Kidney (tissue), 22 donors: Measurements from ENCODE around the gene TAAR5. TPM values are rescaled to one million over a fixed set of nuclear protein-coding genes. Genes with fewer than 3 reads are reported as not detected.
"Not testable (repeated sequence)": the region's sequence is repeated elsewhere in the genome, so short reads cannot be mapped to it uniquely, and the experiment has no call there.

Experiments
- DNase-seq, 5 donors: peaks; one replicate each; pipeline ENCODE4 v3.0.0-alpha.2; 2013 to 2020
- FAIRE-seq: peaks from 2 replicates; lab custom pipeline; 2012; peaks lifted over from hg19 to GRCh38; lab: Jason Lieb, UNC
- H3K27ac ChIP-seq, 2 donors: one replicate each; pipeline ENCODE4 v1.7.0; 2013; ENCODE audit warnings: low read depth in 2 of 2, low read length in 2 of 2, inconsistent platforms in 1 of 2
- H3K27me3 ChIP-seq: one replicate; pipeline ENCODE4 v1.7.1; 2013; ENCODE audit warnings: low read length, inconsistent platforms; ENCODE audit not compliant: control insufficient read depth, insufficient read depth
- H3K36me3 ChIP-seq, 3 donors: one replicate each; pipeline versions ENCODE4 v1.7.0 to v1.7.1; 2013; ENCODE audit warnings: low read length in 3 of 3, control low read depth in 1 of 3, inconsistent platforms in 1 of 3; ENCODE audit not compliant: insufficient read depth in 3 of 3, control insufficient read depth in 2 of 3
- H3K4me1 ChIP-seq, 3 donors: one replicate each; pipeline versions ENCODE4 v1.7.0 to v1.7.1; 2013; ENCODE audit warnings: low read length in 3 of 3, inconsistent platforms in 1 of 3, low read depth in 1 of 3; ENCODE audit not compliant: control insufficient read depth in 2 of 3, insufficient read depth in 2 of 3
- H3K4me3 ChIP-seq, 3 donors: one replicate each; pipeline versions ENCODE4 v1.7.0 to v1.8.1; 2013; ENCODE audit warnings: low read length in 3 of 3, control low read depth in 1 of 3, inconsistent platforms in 1 of 3
- H3K9ac ChIP-seq, 3 donors: one replicate each; pipeline versions ENCODE4 v1.7.0 to v1.7.1; 2013; ENCODE audit warnings: low read length in 3 of 3, control low read depth in 1 of 3, inconsistent platforms in 1 of 3
- H3K9me3 ChIP-seq, 3 donors: one replicate each; pipeline versions ENCODE4 v1.7.0 to v1.7.1; 2013; ENCODE audit warnings: low read length in 3 of 3, control low read depth in 1 of 3, inconsistent platforms in 1 of 3; ENCODE audit not compliant: control insufficient read depth in 2 of 3, insufficient read depth in 1 of 3
- intact Hi-C: fragments of 100-400 bp; cut with DNase I; formaldehyde crosslinking; loops from one replicate; pipeline ENCODE4 v1.11.1; 2022
- long read RNA-seq, 10 donors: library from polyadenylated mRNA in 1 of 10; unstranded in 1 of 10; transcript quantifications; one replicate each; pipeline ENCODE4 v2.0.0 and lab custom pipeline, GENCODE V29; 2021 to 2026
- polyA plus RNA-seq: library from polyadenylated mRNA; stranded (reverse); fragments of 350-450 nt; fragmentation: Illumina TruSeq; extraction: RNeasy Lipid Tissue Mini Kit (QIAGEN cat#74804); gene quantifications from one replicate; pipeline ENCODE4 v1.2.3, GENCODE V29; 2014; ENCODE audit warnings: low read depth, low replicate concordance; ENCODE audit not compliant: insufficient read depth
- total RNA-seq: library from RNA; stranded (reverse); fragmentation: NEBNext Ultra II Directional; extraction: Animal tissue kit (Norgen Biotek cat#: 25700); gene quantifications from one replicate; pipeline ENCODE4 v1.2.1, GENCODE V29; 2021
- TF ChIP-seq, protein P1 (sequence below): IDR thresholded peaks from 3 replicates; pipeline ENCODE4 v1.5.1; 2012; ENCODE audit warnings: mild to moderate bottlenecking, moderate library complexity, borderline replicate concordance; ENCODE audit not compliant: insufficient read depth; ENCODE audit errors: extremely low read depth
- donor health status: control.
- donor health status: control.
- donor health status: control.
- donor health status: control.
- donor health status: control.
- donor health status: DM: yes; HTN: yes; CAD: no.
- donor health status: Normal renal cell carcinoma (clear cell type).

TAAR5 gene, protein sequence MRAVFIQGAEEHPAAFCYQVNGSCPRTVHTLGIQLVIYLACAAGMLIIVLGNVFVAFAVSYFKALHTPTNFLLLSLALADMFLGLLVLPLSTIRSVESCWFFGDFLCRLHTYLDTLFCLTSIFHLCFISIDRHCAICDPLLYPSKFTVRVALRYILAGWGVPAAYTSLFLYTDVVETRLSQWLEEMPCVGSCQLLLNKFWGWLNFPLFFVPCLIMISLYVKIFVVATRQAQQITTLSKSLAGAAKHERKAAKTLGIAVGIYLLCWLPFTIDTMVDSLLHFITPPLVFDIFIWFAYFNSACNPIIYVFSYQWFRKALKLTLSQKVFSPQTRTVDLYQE
- total RNA-seq (not detected), polyA plus RNA-seq (not detected)
- long read RNA-seq, donor 1, result 0 reads
- long read RNA-seq, donor 2, result 0 reads
- long read RNA-seq, donor 3, result 0 reads
- long read RNA-seq, donor 4, result 0 reads
- long read RNA-seq, donor 5, result 0 reads
- long read RNA-seq, donor 6, result 0 reads
- long read RNA-seq, donor 7, result 0 reads
- long read RNA-seq, donor 8, partial matches to known transcripts, result 0 of 1 reads
- long read RNA-seq, donor 8, other reads (novel, unspliced or antisense), result 0 of 1 reads
- long read RNA-seq, donor 9, result 0 reads
- long read RNA-seq, donor 10, result 0 reads

DNA sequence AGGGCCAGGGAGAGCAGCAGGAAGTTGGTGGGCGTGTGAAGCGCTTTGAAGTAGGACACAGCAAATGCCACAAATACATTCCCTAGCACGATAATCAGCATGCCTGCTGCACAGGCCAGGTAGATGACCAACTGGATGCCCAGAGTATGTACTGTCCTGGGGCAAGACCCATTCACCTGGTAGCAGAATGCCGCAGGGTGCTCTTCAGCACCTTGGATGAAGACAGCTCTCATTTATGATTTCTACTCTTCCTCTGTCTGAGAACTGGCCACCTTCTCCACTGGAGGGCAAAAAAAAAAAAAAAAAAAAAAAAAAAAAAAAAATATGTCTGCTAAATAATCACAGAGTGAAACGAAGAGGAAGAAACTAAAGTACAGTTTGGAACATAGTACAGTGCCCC, at the start of gene TAAR5:
TAAR5 (minus strand) TSS at position 288 of the 400 bp plus-strand sequence; CDS start at position 233, 55 bp downstream.
- Histone ChIP-seq H3K4me3 (no peak within 1 kb of the TSS), H3K27ac (no peak within 1 kb of the TSS), H3K9ac (no peak within 1 kb of the TSS), H3K4me1 (no peaks in the 10 kb centered on the region), H3K27me3 (no peaks in the 10 kb centered on the region), H3K9me3 (no peaks in the 10 kb centered on the region), H3K36me3 (no peaks in the 10 kb centered on the region)
- DNase-seq, result no peak
- TF ChIP-seq, protein P1, sequence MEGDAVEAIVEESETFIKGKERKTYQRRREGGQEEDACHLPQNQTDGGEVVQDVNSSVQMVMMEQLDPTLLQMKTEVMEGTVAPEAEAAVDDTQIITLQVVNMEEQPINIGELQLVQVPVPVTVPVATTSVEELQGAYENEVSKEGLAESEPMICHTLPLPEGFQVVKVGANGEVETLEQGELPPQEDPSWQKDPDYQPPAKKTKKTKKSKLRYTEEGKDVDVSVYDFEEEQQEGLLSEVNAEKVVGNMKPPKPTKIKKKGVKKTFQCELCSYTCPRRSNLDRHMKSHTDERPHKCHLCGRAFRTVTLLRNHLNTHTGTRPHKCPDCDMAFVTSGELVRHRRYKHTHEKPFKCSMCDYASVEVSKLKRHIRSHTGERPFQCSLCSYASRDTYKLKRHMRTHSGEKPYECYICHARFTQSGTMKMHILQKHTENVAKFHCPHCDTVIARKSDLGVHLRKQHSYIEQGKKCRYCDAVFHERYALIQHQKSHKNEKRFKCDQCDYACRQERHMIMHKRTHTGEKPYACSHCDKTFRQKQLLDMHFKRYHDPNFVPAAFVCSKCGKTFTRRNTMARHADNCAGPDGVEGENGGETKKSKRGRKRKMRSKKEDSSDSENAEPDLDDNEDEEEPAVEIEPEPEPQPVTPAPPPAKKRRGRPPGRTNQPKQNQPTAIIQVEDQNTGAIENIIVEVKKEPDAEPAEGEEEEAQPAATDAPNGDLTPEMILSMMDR, result no peak
- intact Hi-C loops, result no loop called here
- FAIRE-seq, result no peak

DNA sequence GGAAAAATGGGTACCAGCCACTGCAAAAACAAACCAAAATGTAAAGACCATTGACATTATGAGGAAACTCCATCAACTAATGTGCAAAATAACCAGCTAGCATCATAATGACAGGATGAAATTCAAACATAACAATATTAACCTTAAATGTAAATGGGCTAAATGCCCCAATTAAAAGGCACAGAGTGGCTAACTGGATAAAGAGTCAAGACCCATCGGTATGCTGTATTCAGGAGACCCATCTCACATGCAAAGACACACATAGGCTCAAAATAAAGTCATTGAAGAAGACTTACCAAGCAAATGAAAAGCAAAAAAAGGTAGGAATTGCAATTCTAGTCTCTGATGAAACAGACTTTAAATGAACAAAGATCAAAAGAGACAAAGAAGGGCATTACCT, 47.6 kb upstream of the TAAR5 start:
- H3K27ac ChIP-seq, FAIRE-seq: not testable (repeated sequence)

DNA sequence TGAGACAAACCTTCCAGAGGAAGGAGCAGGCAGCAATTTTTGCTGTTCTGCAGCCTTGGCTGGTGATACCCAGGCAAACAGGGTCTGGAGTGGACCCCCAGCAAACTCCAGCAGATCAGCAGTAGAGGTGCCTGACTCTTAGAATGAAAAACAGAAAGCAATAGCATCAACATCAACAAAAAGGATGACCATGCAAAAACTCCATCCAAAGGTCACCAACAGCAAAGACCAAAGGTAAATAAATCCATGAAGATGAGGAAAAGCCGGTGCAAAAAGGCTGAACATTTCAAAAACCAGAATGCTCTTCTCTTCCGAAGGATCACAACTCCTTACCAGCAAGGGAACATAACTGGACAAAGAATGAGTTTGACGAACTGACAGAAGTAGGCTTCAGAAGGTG, 46.4 kb upstream of the TAAR5 start:
- H3K36me3 ChIP-seq, H3K4me1 ChIP-seq, FAIRE-seq, H3K27ac ChIP-seq, H3K9me3 ChIP-seq, DNase-seq, H3K27me3 ChIP-seq, H3K9ac ChIP-seq, H3K4me3 ChIP-seq, intact Hi-C loops: not testable (repeated sequence)

More for the DNA sequence above, 47.6 kb upstream of the TAAR5 start:
- H3K27me3 ChIP-seq, DNase-seq, H3K9ac ChIP-seq, H3K9me3 ChIP-seq, H3K4me3 ChIP-seq, intact Hi-C loops, H3K36me3 ChIP-seq, H3K4me1 ChIP-seq: not testable (repeated sequence)

DNA sequence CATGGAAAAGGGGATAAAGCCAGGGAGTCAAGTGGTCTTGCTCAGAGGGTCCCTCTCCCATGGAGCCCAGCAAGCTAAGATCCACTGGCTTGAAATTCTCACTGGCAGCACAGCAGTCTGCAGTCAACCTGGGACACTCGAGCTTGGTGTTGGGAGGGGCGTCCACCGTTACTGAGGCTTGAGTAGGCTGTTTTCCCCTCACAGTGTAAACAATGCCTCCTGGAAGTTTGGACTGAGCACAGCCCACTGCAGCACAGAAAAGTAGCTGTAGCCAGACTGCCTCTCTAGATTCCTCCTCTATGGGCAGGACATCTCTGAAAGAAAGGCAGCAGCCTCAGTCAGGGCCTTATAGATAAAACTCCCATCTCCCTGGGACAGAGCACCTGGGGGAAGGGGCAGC, 45.7 kb upstream of the TAAR5 start:
- not testable (repeated sequence) for FAIRE-seq, H3K36me3 ChIP-seq, H3K27me3 ChIP-seq

DNA sequence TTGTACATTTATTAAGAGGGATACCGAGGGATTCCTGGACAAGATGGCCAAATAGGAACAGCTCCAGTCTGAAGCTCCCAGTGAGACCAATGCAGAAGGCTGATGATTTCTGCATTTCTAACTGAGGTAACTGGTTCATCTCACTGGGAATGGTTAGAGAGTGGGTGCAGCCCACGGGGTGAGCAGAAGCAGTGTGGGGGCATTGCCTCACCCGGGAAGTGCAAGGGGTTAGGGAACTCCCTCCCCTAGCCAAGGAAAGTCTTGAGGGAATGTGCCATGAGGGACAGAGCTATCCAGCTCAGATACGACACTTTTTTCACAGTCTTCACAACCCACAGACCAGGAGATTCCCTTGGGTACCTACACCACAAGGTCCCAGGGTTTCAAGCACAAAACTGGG, 45.3 kb upstream of the TAAR5 start:
- FAIRE-seq (no peak), DNase-seq (no peak)
- Histone ChIP-seq H3K27ac (no peak overlapping the region), H3K36me3 (no peaks in the 10 kb centered on the region), H3K27me3 (no peaks in the 10 kb centered on the region), H3K9me3 (no peaks in the 10 kb centered on the region), H3K9ac (no peak overlapping the region), H3K4me1 (no peaks in the 10 kb centered on the region), H3K4me3 (no peak overlapping the region)
- TF ChIP-seq, protein P1, result no peak
- intact Hi-C loops, result no loop called here

More for the DNA sequence above, 45.7 kb upstream of the TAAR5 start:
- H3K4me1 ChIP-seq, DNase-seq, H3K27ac ChIP-seq, intact Hi-C loops, H3K9me3 ChIP-seq, H3K4me3 ChIP-seq, H3K9ac ChIP-seq: not testable (repeated sequence)
